DOHH2 (cell line): ENCODE results near the gene CCDC59.
A peak's percentile ranks its signal among the peaks of the same experiment; 100 is the strongest.
"Not testable (repeated sequence)": the region's sequence is repeated elsewhere in the genome, so short reads cannot be mapped to it uniquely, and the experiment has no call there.

Experiments
- H3F3A ChIP-seq: fragments of 200-600 bp; sonication (generic), shearing (Covaris generic); 2 replicates; pipeline ENCODE4 v1.6.0; 2016; ENCODE audit warnings: antibody characterized with exemption, mild to moderate bottlenecking; ENCODE audit not compliant: control insufficient read depth, insufficient read depth
- H3K27ac ChIP-seq: fragments of 200-600 bp; sonication (generic); 2 replicates; pipeline ENCODE4 v1.5.1; 2014; ENCODE audit warnings: low read depth, mild to moderate bottlenecking, low read length, moderate library complexity
- H3K27me3 ChIP-seq: fragments of 200-600 bp; sonication (generic); 2 replicates; pipeline ENCODE4 v1.6.1; 2014; ENCODE audit warnings: mild to moderate bottlenecking, low read length, mixed read lengths; ENCODE audit not compliant: control insufficient read depth
- H3K36me3 ChIP-seq: fragments of 200-600 bp; sonication (generic); 2 replicates; pipeline ENCODE4 v1.6.1; 2014; ENCODE audit warnings: mild to moderate bottlenecking, low read length, moderate library complexity, mixed read lengths; ENCODE audit not compliant: control insufficient read depth
- H3K4me1 ChIP-seq: fragments of 200-600 bp; sonication (generic); 2 replicates; pipeline ENCODE4 v1.6.1; 2014; ENCODE audit warnings: mild to moderate bottlenecking, low read length, mixed read lengths; ENCODE audit not compliant: control insufficient read depth
- H3K4me2 ChIP-seq: fragments of 200-600 bp; sonication (generic); 2 replicates; pipeline ENCODE4 v1.6.0; 2014; ENCODE audit warnings: mild to moderate bottlenecking, low read length, moderate library complexity
- H3K4me3 ChIP-seq: fragments of 200-600 bp; sonication (generic); 2 replicates; pipeline ENCODE4 v1.5.1; 2014; ENCODE audit warnings: mild to moderate bottlenecking, low read length, mixed read lengths
- H3K79me2 ChIP-seq: fragments of 200-600 bp; sonication (generic); 2 replicates; pipeline ENCODE4 v1.6.1; 2014; ENCODE audit warnings: mild to moderate bottlenecking, low read length, mixed read lengths; ENCODE audit not compliant: control insufficient read depth
- H3K9me2 ChIP-seq: fragments of 200-600 bp; sonication (generic); replicated peaks from 2 replicates; pipeline ENCODE4 v1.6.1; 2014; ENCODE audit warnings: mild to moderate bottlenecking, low read length, mixed read lengths; ENCODE audit not compliant: control insufficient read depth
- H3K9me3 ChIP-seq: fragments of 200-600 bp; sonication (generic); 2 replicates; pipeline ENCODE4 v1.6.1; 2014; ENCODE audit warnings: antibody characterized with exemption, low read length, mixed read lengths; ENCODE audit not compliant: control insufficient read depth, insufficient read depth
- H4K20me1 ChIP-seq: fragments of 200-600 bp; sonication (generic); 2 replicates; pipeline ENCODE4 v1.6.0; 2014; ENCODE audit warnings: low read depth, mild to moderate bottlenecking, antibody characterized with exemption, low read length, moderate library complexity; ENCODE audit not compliant: control insufficient read depth, insufficient read depth
- CTCF ChIP-seq: fragments of 200-600 bp; sonication (generic); IDR thresholded peaks from one replicate; pipeline ENCODE4 v1.5.1; 2014; ENCODE audit warnings: antibody characterized with exemption, mild to moderate bottlenecking, low read depth, low read length; ENCODE audit not compliant: poor library complexity, severe bottlenecking
- EZH2phosphoT487 ChIP-seq: fragments of 200-600 bp; sonication (generic); IDR thresholded peaks from 2 replicates; pipeline ENCODE4 v1.6.1; 2017; ENCODE audit warnings: borderline replicate concordance, mild to moderate bottlenecking, antibody characterized with exemption, low read length, moderate library complexity, mixed read lengths

Gene CCDC59

GRCh38 chr12:82361461-82361915 lies 3.3 kb upstream of the CCDC59 start:
- peaks cover 14% of the 10 kb centered on the region for H3K36me3 ChIP-seq
- TF ChIP-seq EZH2phosphoT487: no peak
- TF ChIP-seq CTCF: no peak
- no peak overlapping the region for H3K4me2 ChIP-seq
- no peaks in the 10 kb centered on the region for H3K9me3 ChIP-seq
- H3K79me2 ChIP-seq: peaks cover 27% of the 10 kb centered on the region
- H3K9me2 ChIP-seq: no peaks in the 10 kb centered on the region
- no peaks in the 10 kb centered on the region; the same call in 1 of the 2 replicates for H3F3A ChIP-seq
- H3K27ac ChIP-seq: no peak overlapping the region
- peaks cover 19% of the 10 kb centered on the region for H3K4me1 ChIP-seq
- no peak overlapping the region for H3K4me3 ChIP-seq
- no peaks in the 10 kb centered on the region for H4K20me1 ChIP-seq
- no peaks in the 10 kb centered on the region for H3K27me3 ChIP-seq

GRCh38 chr12:82360834-82361233 lies 2.6 kb upstream of the CCDC59 start:
- H3K27me3 ChIP-seq, H3F3A ChIP-seq, H3K9me2 ChIP-seq, H3K4me3 ChIP-seq, H3K4me2 ChIP-seq, H3K27ac ChIP-seq, H3K9me3 ChIP-seq, H4K20me1 ChIP-seq: not testable (repeated sequence)
- H3K79me2 ChIP-seq: peaks cover 34% of the 10 kb centered on the region
- peaks cover 20% of the 10 kb centered on the region for H3K36me3 ChIP-seq
- peaks cover 25% of the 10 kb centered on the region for H3K4me1 ChIP-seq

- Histone ChIP-seq H3K36me3 (peaks cover 37% of the 10 kb centered on the region), H3K4me1 (peaks cover 25% of the 10 kb centered on the region), H3K27ac (no peak overlapping the region), H3F3A (no peaks in the 10 kb centered on the region; the same call in 1 of the 2 replicates), H3K4me2 (peak overlapping the region; percentile 71), H3K27me3 (no peaks in the 10 kb centered on the region), H3K9me2 (no peaks in the 10 kb centered on the region), H3K79me2 (peaks cover 42% of the 10 kb centered on the region), H3K4me3 (peak overlapping the region; percentile 96), H3K9me3 (no peaks in the 10 kb centered on the region), H4K20me1 (no peaks in the 10 kb centered on the region)
- TF ChIP-seq EZH2phosphoT487: no peak
- TF ChIP-seq CTCF: no peak
Measured at GRCh38 chr12:82359115-82359478, 910 bp upstream of the CCDC59 start.

- Histone ChIP-seq H4K20me1 (no peaks in the 10 kb centered on the region), H3K4me1 (peaks cover 25% of the 10 kb centered on the region), H3K27ac (peak overlapping the region; percentile 17), H3K9me2 (no peaks in the 10 kb centered on the region), H3K4me3 (peak overlapping the region; percentile 96), H3K9me3 (no peaks in the 10 kb centered on the region), H3K79me2 (peaks cover 42% of the 10 kb centered on the region), H3K4me2 (peak overlapping the region; percentile 69), H3K36me3 (peaks cover 50% of the 10 kb centered on the region), H3K27me3 (no peaks in the 10 kb centered on the region), H3F3A (no peaks in the 10 kb centered on the region; the same call in 1 of the 2 replicates)
- TF ChIP-seq EZH2phosphoT487: no peak
- no peak for TF ChIP-seq CTCF
Measured at GRCh38 chr12:82357845-82358199, 365 bp downstream of the CCDC59 start.
